Panc1 (cell line): ENCODE results near the gene CHL1. TPM values are rescaled to one million over a fixed set of nuclear protein-coding genes. Genes with fewer than 3 reads are reported as not detected.

Experiments used
- ATAC-seq: fragments of 200-7000 bp; cut with Tn5 transposase; 2 replicates; pipeline ENCODE4 v1.9.1; 2020; ENCODE audit warnings: mild to moderate bottlenecking, moderate library complexity
- BruUV-seq: library from RNA; stranded (reverse); fragments of 400-500 nt; replicated peaks from 2 replicates; lab custom pipeline; 2021; lab: Mats Ljungman, UMichigan
- CTCF ChIA-PET: fragments of 300-600 bp; sonication (Branson Sonifier 250); formaldehyde crosslinking; loops from one replicate; lab custom pipeline; 2022; ENCODE audit warnings: antibody characterized with exemption; lab: Charles Lee
- POLR2A ChIA-PET: fragments of 300-600 bp; sonication (Branson Sonifier 250); formaldehyde crosslinking; loops from one replicate; lab custom pipeline; 2022; ENCODE audit warnings: antibody characterized with exemption; lab: Charles Lee
- DNase-seq: peaks from one replicate; pipeline ENCODE4 v3.0.0-alpha.2; 2010; ENCODE audit warnings: low read depth, low spot score
- H3K27ac ChIP-seq: 2 replicates; pipeline ENCODE4 v1.5.1; 2011; ENCODE audit warnings: mild to moderate bottlenecking, low read length, inconsistent platforms
- H3K27me3 ChIP-seq: fragments of 200-500 bp; sonication (Bioruptor generic); 2 replicates; pipeline ENCODE4 v1.6.0; 2014; ENCODE audit warnings: low read length, inconsistent platforms; ENCODE audit not compliant: control insufficient read depth, insufficient read depth
- H3K36me3 ChIP-seq: fragments of 200-500 bp; sonication (Bioruptor generic); 2 replicates; pipeline ENCODE4 v1.5.1; 2014; ENCODE audit warnings: inconsistent platforms, mild to moderate bottlenecking, low read length, moderate library complexity; ENCODE audit not compliant: control insufficient read depth, insufficient read depth
- H3K4me1 ChIP-seq: 2 replicates; pipeline ENCODE4 v1.5.1; 2011; ENCODE audit warnings: inconsistent platforms, mild to moderate bottlenecking, low read length, moderate library complexity; ENCODE audit not compliant: control insufficient read depth, insufficient read depth
- H3K4me3 ChIP-seq, 2 experiments: 2 replicates each; pipeline ENCODE4 v1.5.1; 2011 to 2012; ENCODE audit warnings: low read depth in 2 of 2, low read length in 2 of 2, mild to moderate bottlenecking in 2 of 2, inconsistent platforms in 1 of 2, moderate library complexity in 1 of 2
- H3K9me3 ChIP-seq: fragments of 200-500 bp; sonication (Bioruptor generic); 2 replicates; pipeline ENCODE4 v1.5.1; 2014; ENCODE audit warnings: low read depth, mild to moderate bottlenecking, inconsistent platforms, low read length, moderate library complexity; ENCODE audit not compliant: control insufficient read depth, insufficient read depth
- CTCF ChIP-seq: fragments of 450-650 bp; IDR thresholded peaks from 2 replicates; pipeline ENCODE4 v1.5.1; 2017; ENCODE audit warnings: mild to moderate bottlenecking
- POLR2AphosphoS5 ChIP-seq: IDR thresholded peaks from 2 replicates; pipeline ENCODE4 v1.6.1; 2012; ENCODE audit warnings: mild to moderate bottlenecking, low read depth, low read length, moderate library complexity
- REST ChIP-seq, 2 experiments: IDR thresholded peaks; 2 replicates each; pipeline ENCODE4 v1.6.1; 2011 to 2012; ENCODE audit warnings: low read depth in 2 of 2, control low read depth in 1 of 2, low read length in 1 of 2, mild to moderate bottlenecking in 1 of 2, moderate library complexity in 1 of 2; ENCODE audit not compliant: insufficient read depth in 1 of 2
- SIN3A ChIP-seq: IDR thresholded peaks from 2 replicates; pipeline ENCODE4 v1.6.1; 2012; ENCODE audit warnings: low read depth, mild to moderate bottlenecking, low read length, moderate library complexity, borderline replicate concordance; ENCODE audit not compliant: insufficient read depth
- TCF7L2 ChIP-seq: IDR thresholded peaks from 2 replicates; pipeline ENCODE4 v1.6.1; 2011; ENCODE audit warnings: mild to moderate bottlenecking, low read depth, low read length, inconsistent platforms
- in situ Hi-C: cut with HindIII; loops from 2 replicates; pipeline ENCODE4 v1.10.0; 2016; ENCODE audit warnings: low sequenced_read_pairs, low pct_unique_long_range_greater_than_20kb
- intact Hi-C: fragments of 100-400 bp; cut with micrococcal nuclease; formaldehyde crosslinking; loops from one replicate; pipeline ENCODE4 v1.10.0; 2022; ENCODE audit not compliant: unreplicated experiment
- total RNA-seq: library from RNA; stranded (reverse); gene quantifications from one replicate; pipeline ENCODE4 v1.2.1, GENCODE V29; 2021; ENCODE audit not compliant: unreplicated experiment

The CHL1 gene
- total RNA-seq, 1 experiment from 2014 or later: not detected

GRCh38 chr3:425079-425478, 228.5 kb downstream of the CHL1 start:
- CTCF ChIA-PET: no interaction called here
- in situ Hi-C loops (no loop called here), intact Hi-C loops (no loop called here)
- POLR2A ChIA-PET: no interaction called here
- H3K27me3 ChIP-seq: no peaks in the 10 kb centered on the region
- H3K4me1 ChIP-seq: no peaks in the 10 kb centered on the region
- no peak overlapping the region for H3K27ac ChIP-seq
- ATAC-seq: no peak
- H3K36me3 ChIP-seq: no peaks in the 10 kb centered on the region
- DNase-seq: no peak
- no TSS peak for BruUV-seq
- no peaks in the 10 kb centered on the region for H3K9me3 ChIP-seq
- H3K4me3 ChIP-seq: no peak overlapping the region
- TF ChIP-seq POLR2AphosphoS5: no peak
- no peak for TF ChIP-seq REST (IDR thresholded peaks at IDR 0.05; ENCODE audit: insufficient read depth in 1 of 2, low read depth in 2 of 2, low read length in 1 of 2)
- no peak for TF ChIP-seq TCF7L2
- no peak for TF ChIP-seq SIN3A
- TF ChIP-seq CTCF: no peak

GRCh38 chr3:426072-426471, 229.5 kb downstream of the CHL1 start:
- in situ Hi-C loops (no loop called here), intact Hi-C loops (no loop called here)
- H3K27ac ChIP-seq: no peak overlapping the region
- H3K36me3 ChIP-seq: no peaks in the 10 kb centered on the region
- BruUV-seq: no TSS peak
- POLR2A ChIA-PET: no interaction called here
- H3K9me3 ChIP-seq: no peaks in the 10 kb centered on the region
- no peak overlapping the region for H3K4me3 ChIP-seq
- CTCF ChIA-PET: no interaction called here
- no peaks in the 10 kb centered on the region for H3K27me3 ChIP-seq
- no peaks in the 10 kb centered on the region for H3K4me1 ChIP-seq
- ATAC-seq (no peak), DNase-seq (no peak)
- no peak for TF ChIP-seq REST (IDR thresholded peaks at IDR 0.05; ENCODE audit: insufficient read depth in 1 of 2, low read depth in 2 of 2, low read length in 1 of 2)
- no peak for TF ChIP-seq TCF7L2
- no peak for TF ChIP-seq CTCF
- TF ChIP-seq SIN3A: no peak
- no peak for TF ChIP-seq POLR2AphosphoS5
